Mesenchymal stem cell (in vitro differentiated cells and primary cell): ENCODE measurements around the gene KPNB1.

ENCODE experiments used
- DNase-seq: peaks from one replicate; pipeline ENCODE4 v3.0.0-alpha.2; 2013
- H2AFZ ChIP-seq: one replicate; pipeline ENCODE4 v1.6.1; 2013; ENCODE audit warnings: low read depth, mild to moderate bottlenecking, control low read depth, inconsistent platforms, low read length, moderate library complexity
- H2AK5ac ChIP-seq: 2 replicates; pipeline ENCODE4 v1.6.1; 2013; ENCODE audit warnings: low read length, moderate library complexity, mild to moderate bottlenecking, inconsistent platforms; ENCODE audit not compliant: severe bottlenecking
- H2BK120ac ChIP-seq: one replicate; pipeline ENCODE4 v1.6.1; 2013; ENCODE audit warnings: low read depth, mild to moderate bottlenecking, inconsistent platforms, low read length, moderate library complexity
- H2BK12ac ChIP-seq, 2 experiments: one replicate each; pipeline ENCODE4 v1.6.1; 2013; ENCODE audit warnings: inconsistent platforms in 2 of 2, low read length in 2 of 2, mild to moderate bottlenecking in 2 of 2, moderate library complexity in 2 of 2, control low read depth in 1 of 2
- H2BK15ac ChIP-seq: one replicate; pipeline ENCODE4 v1.6.1; 2013; ENCODE audit warnings: mild to moderate bottlenecking, low read depth, inconsistent platforms; ENCODE audit not compliant: poor library complexity, severe bottlenecking
- H2BK5ac ChIP-seq: 2 replicates; pipeline ENCODE4 v1.6.1; 2013; ENCODE audit warnings: low read depth, mild to moderate bottlenecking, low read length, control low read depth, inconsistent platforms; ENCODE audit not compliant: poor library complexity, severe bottlenecking
- H3K14ac ChIP-seq, 2 experiments: one replicate each; pipeline ENCODE4 v1.6.1; 2013; ENCODE audit warnings: inconsistent platforms in 2 of 2, low read length in 2 of 2, control low read depth in 1 of 2, mild to moderate bottlenecking in 1 of 2, moderate library complexity in 1 of 2
- H3K18ac ChIP-seq, 2 experiments: one replicate each; pipeline ENCODE4 v1.6.1; 2013; ENCODE audit warnings: inconsistent platforms in 2 of 2, low read length in 2 of 2, control low read depth in 1 of 2, low read depth in 1 of 2, mild to moderate bottlenecking in 1 of 2
- H3K23ac ChIP-seq, 2 experiments: one replicate each; pipeline ENCODE4 v1.6.1; 2013; ENCODE audit warnings: inconsistent platforms in 2 of 2, low read length in 2 of 2, mild to moderate bottlenecking in 2 of 2, moderate library complexity in 2 of 2, control low read depth in 1 of 2
- H3K27ac ChIP-seq: 2 replicates; pipeline ENCODE4 v1.5.1; 2013; ENCODE audit warnings: mild to moderate bottlenecking, moderate library complexity, low read length, control low read depth, inconsistent platforms; ENCODE audit not compliant: poor library complexity, severe bottlenecking
- H3K27me3 ChIP-seq, 2 experiments: 2 replicates each; pipeline versions ENCODE4 v1.6.1 to v1.7.0; 2013; ENCODE audit warnings: low read length in 2 of 2, mild to moderate bottlenecking in 2 of 2, moderate library complexity in 2 of 2, control low read depth in 1 of 2, inconsistent platforms in 1 of 2; ENCODE audit not compliant: control insufficient read depth in 1 of 2, insufficient read depth in 1 of 2
- H3K36me3 ChIP-seq, 2 experiments: 2 replicates each; pipeline versions ENCODE4 v1.6.1 to v1.7.0; 2013; ENCODE audit warnings: low read length in 2 of 2, control low read depth in 1 of 2, inconsistent platforms in 1 of 2, low read depth in 1 of 2, mild to moderate bottlenecking in 1 of 2; ENCODE audit not compliant: insufficient read depth in 2 of 2, control insufficient read depth in 1 of 2
- H3K4ac ChIP-seq, 2 experiments: one replicate each; pipeline ENCODE4 v1.6.1; 2013; ENCODE audit warnings: inconsistent platforms in 2 of 2, low read length in 2 of 2, mild to moderate bottlenecking in 2 of 2, moderate library complexity in 2 of 2, control low read depth in 1 of 2, low read depth in 1 of 2
- H3K4me1 ChIP-seq: 2 replicates; pipeline ENCODE4 v1.6.1; 2013; ENCODE audit warnings: low read depth, low read length, control low read depth; ENCODE audit not compliant: control insufficient read depth, insufficient read depth
- H3K4me2 ChIP-seq: 2 replicates; pipeline ENCODE4 v1.6.1; 2013; ENCODE audit warnings: low read length, mild to moderate bottlenecking, inconsistent platforms; ENCODE audit not compliant: poor library complexity, severe bottlenecking
- H3K4me3 ChIP-seq, 2 experiments: 2 replicates each; pipeline versions ENCODE4 v1.5.1 to v1.7.0; 2013; ENCODE audit warnings: low read length in 2 of 2, mild to moderate bottlenecking in 2 of 2, control low read depth in 1 of 2, low read depth in 1 of 2; ENCODE audit not compliant: insufficient read depth in 1 of 2
- H3K79me1 ChIP-seq: replicated peaks from 2 replicates; pipeline ENCODE4 v1.6.1; 2013; ENCODE audit warnings: mild to moderate bottlenecking, control low read depth, low read length, inconsistent platforms; ENCODE audit not compliant: poor library complexity, severe bottlenecking
- H3K9ac ChIP-seq: 2 replicates; pipeline ENCODE4 v1.7.0; 2013; ENCODE audit warnings: mild to moderate bottlenecking, low read length, moderate library complexity
- H3K9me3 ChIP-seq: 2 replicates; pipeline ENCODE4 v1.7.0; 2013; ENCODE audit warnings: mild to moderate bottlenecking, low read length; ENCODE audit not compliant: control insufficient read depth
- H4K8ac ChIP-seq: one replicate; pipeline ENCODE4 v1.6.1; 2013; ENCODE audit warnings: inconsistent platforms, mild to moderate bottlenecking, low read length, moderate library complexity
- H4K91ac ChIP-seq: one replicate; pipeline ENCODE4 v1.6.1; 2013; ENCODE audit warnings: mild to moderate bottlenecking, low read length, inconsistent platforms
- WGBS: methylation state at CpG from one replicate; pipeline ENCODE4 v1.1.7; 2013; ENCODE audit warnings: mixed read lengths; 5-methylcytosine and 5-hydroxymethylcytosine counted together

Gene KPNB1

DNA sequence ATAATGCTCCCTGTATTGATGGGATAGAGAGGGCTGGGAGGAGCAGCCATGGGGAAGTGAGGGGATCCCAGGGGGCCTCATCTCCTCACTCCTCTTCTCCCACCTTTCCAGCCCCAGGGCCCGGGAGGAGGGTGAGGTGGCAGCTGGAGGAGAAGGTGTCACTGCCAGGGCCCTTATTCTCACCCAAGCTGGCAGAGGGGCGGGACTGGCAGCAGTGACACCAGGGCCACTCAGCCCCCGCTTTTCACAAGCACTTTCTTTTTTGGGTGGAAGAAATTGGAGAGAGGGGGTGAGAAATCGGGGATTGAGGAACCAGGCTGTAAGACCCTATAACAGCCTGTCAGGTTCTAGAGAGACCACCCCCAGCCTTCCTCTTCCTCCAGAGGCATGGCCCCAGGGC lies 81.0 kb downstream of the KPNB1 start:
- Histone ChIP-seq H2AFZ (no peak overlapping the region), H3K27ac (no peak overlapping the region), H3K36me3 (no peaks in the 10 kb centered on the region), H3K4ac (no peak overlapping the region), H3K23ac (no peak overlapping the region), H3K4me3 (no peak overlapping the region), H2BK120ac (no peak overlapping the region), H3K4me2 (no peak overlapping the region), H2AK5ac (no peak overlapping the region), H2BK12ac (no peak overlapping the region), H3K18ac (no peak overlapping the region), H4K91ac (no peak overlapping the region), H3K9ac (no peak overlapping the region), H4K8ac (no peak overlapping the region), H3K4me1 (peaks cover 14% of the 10 kb centered on the region), H3K27me3 (peaks cover 86 to 89% of the 10 kb centered on the region in 2 experiments), H3K14ac (no peak overlapping the region), H3K9me3 (no peaks in the 10 kb centered on the region), H3K79me1 (no peaks in the 10 kb centered on the region), H2BK5ac (no peak overlapping the region), H2BK15ac (no peak overlapping the region)
- DNase-seq: no peak
- WGBS: 83% methylated on average over 2 of the region's 4 CpGs

DNA sequence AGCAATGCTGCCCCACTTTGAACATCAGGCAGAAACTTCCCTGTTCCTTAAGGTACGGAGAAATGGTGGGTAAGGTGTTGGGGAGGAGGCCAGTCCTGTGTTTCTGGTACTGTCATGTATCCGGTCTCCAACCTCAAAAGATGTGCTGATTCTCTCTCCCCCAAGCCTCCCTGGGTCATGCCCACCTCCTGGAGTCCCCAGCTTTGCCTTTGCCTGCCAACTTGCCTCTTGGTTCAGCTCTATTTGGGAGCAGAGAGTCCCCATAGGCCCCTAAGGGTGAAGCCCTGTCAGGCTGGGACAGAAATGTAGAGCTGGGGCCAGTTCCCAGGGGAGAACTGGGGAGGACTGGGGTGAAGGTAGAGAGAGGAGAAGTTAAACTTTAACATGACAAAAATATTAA lies 81.7 kb downstream of the KPNB1 start:
- Histone ChIP-seq H2BK15ac (no peak overlapping the region), H2BK5ac (no peak overlapping the region), H2AK5ac (no peak overlapping the region), H2AFZ (no peak overlapping the region), H3K4me2 (no peak overlapping the region), H4K91ac (no peak overlapping the region), H3K4me3 (no peak overlapping the region), H3K14ac (no peak overlapping the region), H2BK12ac (no peak overlapping the region), H3K18ac (no peak overlapping the region), H4K8ac (no peak overlapping the region), H3K4me1 (peaks cover 14% of the 10 kb centered on the region), H3K27ac (no peak overlapping the region), H2BK120ac (no peak overlapping the region), H3K4ac (no peak overlapping the region), H3K23ac (no peak overlapping the region), H3K9me3 (no peaks in the 10 kb centered on the region), H3K27me3 (peaks cover 85 to 86% of the 10 kb centered on the region in 2 experiments), H3K79me1 (no peaks in the 10 kb centered on the region), H3K36me3 (no peaks in the 10 kb centered on the region), H3K9ac (no peak overlapping the region)
- DNase-seq: no peak
- WGBS: 94% methylated on average over 2 of the region's 2 CpGs

GRCh38 chr17:47732399-47733046 lies 82.8 kb downstream of the KPNB1 start:
- Histone ChIP-seq H2BK5ac (no peak overlapping the region), H3K9ac (no peak overlapping the region), H3K36me3 (no peaks in the 10 kb centered on the region), H4K91ac (no peak overlapping the region), H2BK15ac (no peak overlapping the region), H2AFZ (no peak overlapping the region), H3K79me1 (no peaks in the 10 kb centered on the region), H3K18ac (no peak overlapping the region), H3K4me1 (peaks cover 14% of the 10 kb centered on the region), H3K4me3 (no peak overlapping the region), H2BK12ac (no peak overlapping the region), H3K4me2 (no peak overlapping the region), H3K27ac (no peak overlapping the region), H4K8ac (no peak overlapping the region), H3K27me3 (peaks cover 85 to 86% of the 10 kb centered on the region in 2 experiments), H3K23ac (no peak overlapping the region), H2BK120ac (no peak overlapping the region), H2AK5ac (no peak overlapping the region), H3K4ac (no peak overlapping the region), H3K14ac (no peak overlapping the region), H3K9me3 (no peaks in the 10 kb centered on the region)
- 49% methylated on average over 12 of the region's 12 CpGs for WGBS
- DNase-seq: no peak

GRCh38 chr17:47733047-47733673 lies 83.4 kb downstream of the KPNB1 start, which contains the start of gene TBX21:
TSS of gene TBX21 (plus strand) at chr17:47733236. CDS start at chr17:47733455, 219 bp downstream.
- H2AFZ ChIP-seq: no peak within 1 kb of the TSS
- H3K4me3 ChIP-seq: peak within 1 kb of the TSS; percentile 46 to 65
- H3K14ac ChIP-seq: no peak within 1 kb of the TSS
- H3K23ac ChIP-seq: no peak within 1 kb of the TSS
- H3K4me2 ChIP-seq: peak within 1 kb of the TSS; percentile 62
- H2BK5ac ChIP-seq: no peak within 1 kb of the TSS
- H4K8ac ChIP-seq: no peak within 1 kb of the TSS
- H3K18ac ChIP-seq: no peak within 1 kb of the TSS
- H3K4ac ChIP-seq: no peak within 1 kb of the TSS
- no peak within 1 kb of the TSS for H2AK5ac ChIP-seq
- 1% methylated on average over 65 of the region's 73 CpGs for WGBS
- peak; percentile 37 for DNase-seq
- no peaks in the 10 kb centered on the region for H3K36me3 ChIP-seq
- H3K27me3 ChIP-seq: peaks cover 80% of the 10 kb centered on the region in 2 experiments
- peak within 1 kb of the TSS; percentile 32 for H3K9ac ChIP-seq
- H2BK120ac ChIP-seq: no peak within 1 kb of the TSS
- H3K27ac ChIP-seq: no peak within 1 kb of the TSS
- H2BK15ac ChIP-seq: no peak within 1 kb of the TSS
- no peak within 1 kb of the TSS for H4K91ac ChIP-seq
- no peak within 1 kb of the TSS for H2BK12ac ChIP-seq
- H3K9me3 ChIP-seq: no peaks in the 10 kb centered on the region
- peaks cover 14% of the 10 kb centered on the region for H3K4me1 ChIP-seq
- no peaks in the 10 kb centered on the region for H3K79me1 ChIP-seq
